ENCODE measurements around the gene BTBD1.

Gene BTBD1

DNA sequence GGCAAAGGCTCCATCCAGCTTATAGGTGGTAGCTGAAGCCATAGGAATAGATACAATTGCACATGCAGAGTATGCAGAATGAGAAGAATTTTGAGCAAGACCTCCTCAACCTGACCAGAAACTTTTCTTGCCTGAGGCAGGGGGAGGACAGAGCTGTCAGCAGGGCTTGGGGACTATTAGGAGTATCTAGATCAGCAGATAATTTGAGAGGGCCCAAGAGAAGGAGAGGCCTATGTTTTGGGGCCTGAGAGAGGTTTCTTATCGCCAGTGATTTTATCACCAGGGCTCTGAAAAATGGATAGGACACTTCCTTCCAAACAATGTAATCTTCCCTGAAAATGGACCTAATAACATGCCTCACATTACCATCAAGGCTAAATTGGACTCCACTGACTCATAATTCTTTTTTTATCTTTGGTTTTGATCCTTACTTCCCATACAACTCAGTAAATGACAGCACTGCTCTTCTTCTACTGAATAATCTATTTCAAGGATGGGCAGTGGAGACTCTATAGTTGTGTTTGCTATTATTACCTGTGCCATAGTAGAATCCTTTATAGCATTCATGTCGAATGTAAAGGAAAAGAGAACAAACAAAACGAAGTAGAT lies 96.9 kb downstream of the BTBD1 start:
- ATAC-seq (ENCODE audit: insufficient read depth, low read depth) = no peak
- no peaks in the 10 kb centered on the region for H3K27me3 ChIP-seq (ENCODE audit: insufficient read depth, low read length, poor library complexity)
- H3K4me2 ChIP-seq (ENCODE audit: insufficient read depth, low read length) = no peak overlapping the region
- H3K27ac ChIP-seq (ENCODE audit: low read length) = no peak overlapping the region
- H3K4me1 ChIP-seq (ENCODE audit: insufficient read depth, low read length) = peaks cover 8% of the 10 kb centered on the region; the same call in 1 of the 2 replicates
- TF ChIP-seq CTCF (IDR thresholded peaks at IDR 0.05; ENCODE audit: borderline replicate concordance, extremely low read depth, low read length, poor library complexity, severe bottlenecking) (no peak), EZH2 (IDR thresholded peaks at IDR 0.05; ENCODE audit: borderline replicate concordance, low read depth, low read length, severe bottlenecking) (no peak)
- no peaks in the 10 kb centered on the region for H3K79me2 ChIP-seq (ENCODE audit: insufficient read depth, low read length)
- no peak for DNase-seq
- no peaks in the 10 kb centered on the region for H3K36me3 ChIP-seq (ENCODE audit: insufficient read depth, low read length)
- no peak overlapping the region for H3K4me3 ChIP-seq (ENCODE audit: low read depth in 1 of 2, low read length in 2 of 2)
- H3K9ac ChIP-seq (ENCODE audit: low read depth, low read length) = no peak overlapping the region
- H2AFZ ChIP-seq (ENCODE audit: low read depth, low read length) = no peak overlapping the region
- H4K20me1 ChIP-seq (ENCODE audit: insufficient read depth, low read length) = no peaks in the 10 kb centered on the region
- H3K9me3 ChIP-seq (ENCODE audit: insufficient read depth, low read length, severe bottlenecking) = no peaks in the 10 kb centered on the region

DNA sequence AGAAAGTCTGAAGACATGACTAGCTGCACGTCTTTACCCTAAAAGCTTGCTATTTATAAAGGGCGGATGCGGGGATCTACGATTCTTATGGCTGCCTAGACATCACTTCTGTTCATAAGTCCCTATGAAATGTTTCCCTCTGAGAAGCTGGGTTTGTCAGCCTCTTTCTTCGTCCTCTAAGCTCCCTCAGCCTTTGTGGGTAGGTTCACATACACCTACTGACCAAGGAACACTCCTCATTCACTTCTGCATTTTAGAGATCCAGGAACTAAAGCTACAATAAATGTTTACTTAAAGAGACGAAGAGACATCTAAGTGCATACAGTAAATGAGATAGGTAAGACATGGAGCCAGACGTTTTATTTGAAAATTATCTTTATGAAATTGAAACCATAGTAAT lies 97.7 kb downstream of the BTBD1 start:
- Histone ChIP-seq H3K27ac (ENCODE audit: low read length) (no peak overlapping the region), H4K20me1 (ENCODE audit: insufficient read depth, low read length) (no peaks in the 10 kb centered on the region), H3K9ac (ENCODE audit: low read depth, low read length) (no peak overlapping the region), H3K4me1 (ENCODE audit: insufficient read depth, low read length) (peaks cover 8% of the 10 kb centered on the region; the same call in 1 of the 2 replicates), H2AFZ (ENCODE audit: low read depth, low read length) (no peak overlapping the region), H3K4me3 (ENCODE audit: low read depth in 1 of 2, low read length in 2 of 2) (no peak overlapping the region), H3K9me3 (ENCODE audit: insufficient read depth, low read length, severe bottlenecking) (no peaks in the 10 kb centered on the region), H3K36me3 (ENCODE audit: insufficient read depth, low read length) (no peaks in the 10 kb centered on the region), H3K79me2 (ENCODE audit: insufficient read depth, low read length) (no peaks in the 10 kb centered on the region), H3K27me3 (ENCODE audit: insufficient read depth, low read length, poor library complexity) (no peaks in the 10 kb centered on the region), H3K4me2 (ENCODE audit: insufficient read depth, low read length) (no peak overlapping the region)
- DNase-seq (no peak), ATAC-seq (ENCODE audit: insufficient read depth, low read depth) (no peak)
- TF ChIP-seq CTCF (IDR thresholded peaks at IDR 0.05; ENCODE audit: borderline replicate concordance, extremely low read depth, low read length, poor library complexity, severe bottlenecking) = no peak
- TF ChIP-seq EZH2 (IDR thresholded peaks at IDR 0.05; ENCODE audit: borderline replicate concordance, low read depth, low read length, severe bottlenecking) = no peak

DNA sequence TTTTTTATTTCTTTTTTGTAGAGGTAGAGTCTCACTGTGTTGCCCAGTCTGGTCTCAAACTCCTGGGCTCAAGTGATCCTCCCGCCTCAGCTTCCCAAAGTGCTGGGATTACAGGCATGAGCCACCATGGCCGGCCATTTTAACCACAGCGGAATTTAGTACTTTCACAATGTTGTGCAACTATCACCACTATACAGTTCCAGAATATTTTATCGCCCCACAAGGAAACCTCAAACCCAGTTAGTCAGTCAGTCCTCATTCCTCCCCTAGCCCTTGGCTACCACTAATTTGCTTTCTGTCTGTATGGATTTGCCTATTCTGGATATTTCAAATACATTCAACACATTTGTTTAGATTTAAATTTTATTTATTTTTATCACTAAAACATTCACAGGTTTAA lies 99.0 kb downstream of the BTBD1 start:
- ATAC-seq (ENCODE audit: insufficient read depth, low read depth) (no peak), DNase-seq (no peak)
- Histone ChIP-seq H4K20me1 (ENCODE audit: insufficient read depth, low read length) (no peaks in the 10 kb centered on the region), H3K27me3 (ENCODE audit: insufficient read depth, low read length, poor library complexity) (no peaks in the 10 kb centered on the region), H3K36me3 (ENCODE audit: insufficient read depth, low read length) (no peaks in the 10 kb centered on the region), H3K79me2 (ENCODE audit: insufficient read depth, low read length) (no peaks in the 10 kb centered on the region), H3K27ac (ENCODE audit: low read length) (no peak overlapping the region), H2AFZ (ENCODE audit: low read depth, low read length) (no peak overlapping the region), H3K4me3 (ENCODE audit: low read depth in 1 of 2, low read length in 2 of 2) (no peak overlapping the region), H3K9me3 (ENCODE audit: insufficient read depth, low read length, severe bottlenecking) (no peaks in the 10 kb centered on the region), H3K4me1 (ENCODE audit: insufficient read depth, low read length) (peaks cover 8% of the 10 kb centered on the region; the same call in 1 of the 2 replicates), H3K9ac (ENCODE audit: low read depth, low read length) (no peak overlapping the region), H3K4me2 (ENCODE audit: insufficient read depth, low read length) (no peak overlapping the region)
- TF ChIP-seq CTCF (IDR thresholded peaks at IDR 0.05; ENCODE audit: borderline replicate concordance, extremely low read depth, low read length, poor library complexity, severe bottlenecking) (no peak), EZH2 (IDR thresholded peaks at IDR 0.05; ENCODE audit: borderline replicate concordance, low read depth, low read length, severe bottlenecking) (no peak)
